Progenitor cell of endocrine pancreas (in vitro differentiated cells): ENCODE results near the gene PBOV1. TPM values are rescaled to one million over a fixed set of nuclear protein-coding genes. Genes with fewer than 3 reads are reported as not detected.

Source experiments
- DNase-seq: peaks from one replicate; pipeline ENCODE4 v3.0.0; 2021; ENCODE audit warnings: low spot score; ENCODE audit not compliant: unreplicated experiment
- H3K27ac Mint-ChIP-seq: 2 replicates; pipeline ENCODE4 v1.8.0; 2021; ENCODE audit warnings: mild to moderate bottlenecking, moderate library complexity, mixed read lengths
- H3K27me3 Mint-ChIP-seq: 2 replicates; pipeline ENCODE4 v1.8.0; 2021; ENCODE audit warnings: mixed read lengths
- H3K36me3 Mint-ChIP-seq: 2 replicates; pipeline ENCODE4 v1.8.0; 2022; ENCODE audit warnings: mixed read lengths; ENCODE audit not compliant: insufficient read depth
- H3K4me1 Mint-ChIP-seq: 2 replicates; pipeline ENCODE4 v1.8.0; 2021; ENCODE audit warnings: low read depth, mixed read lengths
- H3K4me3 Mint-ChIP-seq: 2 replicates; pipeline ENCODE4 v1.8.0; 2021; ENCODE audit warnings: low read depth, mild to moderate bottlenecking, moderate library complexity, mixed read lengths
- H3K9me3 Mint-ChIP-seq: 2 replicates; pipeline ENCODE4 v1.8.0; 2021; ENCODE audit warnings: low read depth, mixed read lengths
- CTCF ChIP-seq: fragments of 200-600 bp; sonication (generic); IDR thresholded peaks from one replicate; pipeline ENCODE4 v1.5.0; 2021; ENCODE audit warnings: antibody characterized with exemption, mild to moderate bottlenecking; ENCODE audit not compliant: unreplicated experiment
- total RNA-seq: library from RNA; stranded (reverse); gene quantifications from 2 replicates; pipeline ENCODE4 v1.2.1, GENCODE V29; 2021

Gene PBOV1
- total RNA-seq, 1 donor from 2014 or later: not detected

GRCh38 chr6:138206862-138207261, 11.4 kb downstream of the PBOV1 start:
- peaks cover 3% of the 10 kb centered on the region for H3K9me3 Mint-ChIP-seq
- peaks cover 25% of the 10 kb centered on the region for H3K4me1 Mint-ChIP-seq
- no peak overlapping the region for H3K27ac Mint-ChIP-seq
- H3K27me3 Mint-ChIP-seq: no peaks in the 10 kb centered on the region
- H3K36me3 Mint-ChIP-seq: peaks cover 11% of the 10 kb centered on the region
- no peak overlapping the region for H3K4me3 Mint-ChIP-seq
- DNase-seq: no peak
- TF ChIP-seq CTCF: no peak

- DNase-seq: no peak
- no peaks in the 10 kb centered on the region for H3K27me3 Mint-ChIP-seq
Observed at GRCh38 chr6:138205437-138206094, 12.7 kb downstream of the PBOV1 start.

GRCh38 chr6:138204792-138205384, 13.4 kb downstream of the PBOV1 start:
- Mint-ChIP-seq H3K36me3 (peaks cover 10% of the 10 kb centered on the region), H3K27me3 (no peaks in the 10 kb centered on the region), H3K9me3 (peaks cover 13% of the 10 kb centered on the region), H3K4me1 (peaks cover 25% of the 10 kb centered on the region), H3K4me3 (no peak overlapping the region), H3K27ac (no peak overlapping the region)
- no peak for DNase-seq
- no peak for TF ChIP-seq CTCF

More at GRCh38 chr6:138205437-138206094, 12.7 kb downstream of the PBOV1 start:
- peaks cover 6% of the 10 kb centered on the region for H3K36me3 Mint-ChIP-seq
- TF ChIP-seq CTCF: no peak
- H3K4me1 Mint-ChIP-seq: peaks cover 25% of the 10 kb centered on the region
- no peak overlapping the region for H3K4me3 Mint-ChIP-seq
- H3K27ac Mint-ChIP-seq: no peak overlapping the region
- H3K9me3 Mint-ChIP-seq: peaks cover 9% of the 10 kb centered on the region

GRCh38 chr6:138204303-138204702, 14.0 kb downstream of the PBOV1 start:
- Mint-ChIP-seq H3K27me3 (no peaks in the 10 kb centered on the region), H3K4me3 (no peak overlapping the region), H3K4me1 (peaks cover 25% of the 10 kb centered on the region), H3K27ac (no peak overlapping the region), H3K9me3 (peaks cover 13% of the 10 kb centered on the region), H3K36me3 (peaks cover 8% of the 10 kb centered on the region)
- DNase-seq: no peak
- no peak for TF ChIP-seq CTCF

GRCh38 chr6:138203315-138203714, 15.0 kb downstream of the PBOV1 start:
- Mint-ChIP-seq H3K36me3 (peaks cover 6% of the 10 kb centered on the region), H3K27me3 (no peaks in the 10 kb centered on the region), H3K9me3 (peaks cover 15% of the 10 kb centered on the region), H3K27ac (peak overlapping the region; percentile 5), H3K4me1 (peaks cover 25% of the 10 kb centered on the region), H3K4me3 (no peak overlapping the region)
- DNase-seq: no peak
- no peak for TF ChIP-seq CTCF
